Duodenal mucosa (tissue), 2 donors: ENCODE results near the gene REC114.

ENCODE experiments used
- H3K27ac ChIP-seq: one replicate; pipeline ENCODE4 v1.7.0; 2013; ENCODE audit warnings: low read depth, low read length
- H3K27me3 ChIP-seq, 2 donors: one replicate each; pipeline ENCODE4 v1.7.0; 2013; ENCODE audit warnings: low read length in 2 of 2, control low read depth in 1 of 2; ENCODE audit not compliant: insufficient read depth in 2 of 2, control insufficient read depth in 1 of 2
- H3K36me3 ChIP-seq, 2 donors: one replicate each; pipeline ENCODE4 v1.7.0; 2013; ENCODE audit warnings: low read length in 2 of 2, control low read depth in 1 of 2; ENCODE audit not compliant: insufficient read depth in 2 of 2, control insufficient read depth in 1 of 2
- H3K4me1 ChIP-seq, 2 donors: one replicate each; pipeline ENCODE4 v1.7.0; 2013; ENCODE audit warnings: low read length in 2 of 2, control low read depth in 1 of 2; ENCODE audit not compliant: insufficient read depth in 2 of 2, control insufficient read depth in 1 of 2
- H3K4me3 ChIP-seq, 2 donors: one replicate each; pipeline ENCODE4 v1.7.0; 2013; ENCODE audit warnings: low read length in 2 of 2, low read depth in 1 of 2
- H3K9ac ChIP-seq, 2 donors: one replicate each; pipeline ENCODE4 v1.7.0; 2013; ENCODE audit warnings: low read length in 2 of 2, low read depth in 1 of 2
- H3K9me3 ChIP-seq, 2 donors: one replicate each; pipeline ENCODE4 v1.7.0; 2013; ENCODE audit warnings: low read length in 2 of 2, control low read depth in 1 of 2; ENCODE audit not compliant: control insufficient read depth in 1 of 2

Gene REC114

GRCh38 chr15:73582851-73583379 lies 140.0 kb downstream of the REC114 start:
- Histone ChIP-seq H3K9me3 (no peaks in the 10 kb centered on the region), H3K27me3 (no peaks in the 10 kb centered on the region), H3K4me1 (peaks cover 16 to 29% of the 10 kb centered on the region in 2 donors), H3K27ac (no peak overlapping the region), H3K4me3 (no peak overlapping the region), H3K9ac (no peak overlapping the region), H3K36me3 (peaks cover 30 to 68% of the 10 kb centered on the region in 2 donors)

DNA sequence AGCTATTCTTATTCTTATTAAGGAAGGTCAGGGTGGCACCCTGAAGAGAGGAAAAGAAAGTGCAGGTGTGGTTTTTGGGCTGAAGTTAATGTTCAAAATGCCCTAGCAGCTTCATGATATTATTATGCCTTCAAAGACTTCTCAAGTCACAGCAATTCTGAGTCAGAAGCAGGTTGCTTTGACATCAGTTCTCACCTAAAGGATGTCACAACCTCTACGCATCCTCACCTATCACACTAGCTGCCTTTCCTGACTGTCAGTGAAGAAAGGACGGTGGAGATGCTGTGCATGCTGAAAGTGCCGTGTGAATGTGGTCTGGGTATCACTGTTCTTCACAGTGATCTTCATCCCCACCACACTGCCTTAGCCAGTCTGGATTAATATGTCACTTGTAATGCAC lies 140.6 kb downstream of the REC114 start:
- H3K4me1 ChIP-seq = peaks cover 16 to 26% of the 10 kb centered on the region in 2 donors
- H3K27me3 ChIP-seq = no peaks in the 10 kb centered on the region
- no peaks in the 10 kb centered on the region for H3K9me3 ChIP-seq
- no peak overlapping the region for H3K27ac ChIP-seq
- H3K36me3 ChIP-seq = peaks cover 34 to 71% of the 10 kb centered on the region in 2 donors
- H3K9ac ChIP-seq = no peak overlapping the region
- no peak overlapping the region for H3K4me3 ChIP-seq

DNA sequence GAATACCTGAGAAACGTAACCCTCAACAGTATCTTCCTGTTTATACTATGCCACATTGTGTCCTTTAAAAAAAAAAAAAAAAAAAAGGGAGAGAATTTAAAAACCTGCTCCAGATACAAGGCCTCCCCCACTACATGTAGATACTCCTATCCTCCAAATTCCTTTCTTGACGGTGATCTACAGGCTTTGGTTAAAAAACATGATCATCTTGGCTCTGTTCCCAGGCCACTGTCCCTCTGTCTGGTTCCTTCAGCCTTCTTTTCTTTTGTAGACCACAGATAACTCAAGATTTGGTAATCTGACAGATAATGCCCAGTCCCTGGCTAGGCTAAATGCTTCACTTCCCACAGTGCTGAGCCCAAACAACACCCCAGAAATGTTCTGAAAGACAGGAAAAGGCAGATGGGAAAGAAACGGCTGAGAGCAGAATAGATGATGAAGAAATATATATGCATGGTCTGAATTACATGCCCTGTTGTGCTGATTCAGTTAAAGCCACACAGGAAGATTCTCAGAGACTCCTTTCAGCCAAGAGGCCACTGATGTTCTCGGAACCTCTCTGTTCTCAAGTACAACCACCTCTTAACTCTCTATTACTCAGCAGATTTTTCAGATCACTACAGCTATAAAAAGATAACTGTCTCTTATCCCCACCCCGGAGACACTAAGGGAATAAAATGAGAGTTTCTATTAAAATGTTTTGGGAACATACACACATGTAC lies 141.9 kb downstream of the REC114 start:
- no peak overlapping the region for H3K9ac ChIP-seq
- H3K27ac ChIP-seq = no peak overlapping the region
- H3K36me3 ChIP-seq = peaks cover 34 to 81% of the 10 kb centered on the region in 2 donors
- peaks cover 16 to 26% of the 10 kb centered on the region in 2 donors for H3K4me1 ChIP-seq
- no peak overlapping the region for H3K4me3 ChIP-seq
- no peaks in the 10 kb centered on the region for H3K9me3 ChIP-seq
- H3K27me3 ChIP-seq = no peaks in the 10 kb centered on the region

DNA sequence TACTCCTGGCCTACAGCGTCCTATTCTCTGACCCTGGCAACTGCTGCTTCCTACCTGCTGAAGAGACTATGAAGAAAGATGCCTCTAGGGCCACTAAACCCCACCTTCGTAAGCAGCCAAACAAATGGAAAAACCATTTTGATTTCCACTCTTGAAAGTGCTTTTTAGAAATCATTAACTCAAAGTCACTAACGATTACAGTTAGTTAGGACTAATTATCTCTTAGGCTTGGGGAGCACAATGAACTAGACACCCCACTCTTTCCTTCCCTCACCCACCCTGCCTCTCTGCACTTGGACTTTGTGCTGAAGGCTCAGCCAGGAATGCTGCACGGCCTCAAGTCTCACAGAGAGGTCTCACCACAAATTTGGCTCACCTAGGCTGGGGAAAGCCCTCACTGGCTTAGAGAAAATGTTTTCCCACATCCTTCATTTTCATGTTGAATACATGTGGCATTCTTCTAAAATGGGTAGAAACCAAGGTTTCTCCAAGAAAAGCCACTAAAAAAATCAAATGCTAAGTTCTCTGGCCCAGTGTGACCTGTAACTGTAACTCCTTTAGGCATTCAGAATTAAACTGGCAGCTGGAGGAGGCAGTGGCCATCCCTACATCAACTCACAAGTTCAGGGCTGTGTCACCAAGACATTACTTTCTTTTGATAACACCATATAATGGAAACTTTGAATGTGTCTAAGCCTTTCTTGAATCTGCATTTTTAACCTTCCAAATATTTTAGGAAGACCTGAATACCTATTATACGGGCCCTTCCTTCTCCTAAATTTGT lies 143.1 kb downstream of the REC114 start:
- Histone ChIP-seq H3K36me3 (peaks cover 35 to 81% of the 10 kb centered on the region in 2 donors), H3K9ac (no peak overlapping the region), H3K4me3 (no peak overlapping the region), H3K27ac (no peak overlapping the region), H3K9me3 (no peaks in the 10 kb centered on the region), H3K27me3 (no peaks in the 10 kb centered on the region), H3K4me1 (peaks cover 16 to 26% of the 10 kb centered on the region in 2 donors)

GRCh38 chr15:73589766-73590165 lies 146.8 kb downstream of the REC114 start:
- Histone ChIP-seq H3K4me3 (no peak overlapping the region), H3K27me3 (no peaks in the 10 kb centered on the region), H3K36me3 (peaks cover 30 to 57% of the 10 kb centered on the region in 2 donors), H3K27ac (no peak overlapping the region), H3K4me1 (peaks cover 16 to 31% of the 10 kb centered on the region in 2 donors), H3K9me3 (no peaks in the 10 kb centered on the region), H3K9ac (no peak overlapping the region)

DNA sequence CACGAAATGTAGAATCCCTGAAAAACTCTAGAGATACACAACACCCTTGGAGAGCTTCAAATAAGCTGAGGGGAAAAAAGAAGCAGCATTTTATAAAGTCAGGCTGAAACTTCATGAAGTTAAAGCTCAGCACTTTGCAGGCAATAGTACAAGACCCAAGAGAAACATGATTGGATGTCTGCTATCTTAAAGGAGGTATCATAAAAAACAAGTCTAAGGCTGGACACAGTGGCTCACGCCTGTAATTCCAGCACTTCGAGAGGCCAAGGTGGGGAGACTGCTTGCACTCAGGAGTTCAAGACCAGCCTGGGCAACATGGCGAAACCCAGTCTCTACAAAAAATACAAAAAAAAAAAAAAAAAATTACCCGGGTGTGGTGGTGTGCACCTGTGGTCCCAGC lies 147.3 kb downstream of the REC114 start:
- Histone ChIP-seq H3K36me3 (peaks cover 30 to 52% of the 10 kb centered on the region in 2 donors), H3K9me3 (no peaks in the 10 kb centered on the region), H3K27me3 (no peaks in the 10 kb centered on the region), H3K27ac (no peak overlapping the region), H3K4me1 (peaks cover 12 to 29% of the 10 kb centered on the region in 2 donors), H3K4me3 (no peak overlapping the region), H3K9ac (no peak overlapping the region)

GRCh38 chr15:73593304-73594074 lies 150.5 kb downstream of the REC114 start:
- Histone ChIP-seq H3K36me3 (peaks cover 18 to 34% of the 10 kb centered on the region in 2 donors), H3K27ac (no peak overlapping the region), H3K9me3 (no peaks in the 10 kb centered on the region), H3K27me3 (no peaks in the 10 kb centered on the region), H3K4me1 (peaks cover 7 to 29% of the 10 kb centered on the region in 2 donors), H3K4me3 (no peak overlapping the region), H3K9ac (no peak overlapping the region)

GRCh38 chr15:73594109-73594508 lies 151.1 kb downstream of the REC114 start:
- H3K4me3 ChIP-seq = no peak overlapping the region
- peaks cover 13 to 35% of the 10 kb centered on the region in 2 donors for H3K4me1 ChIP-seq

GRCh38 chr15:73596174-73596573 lies 153.2 kb downstream of the REC114 start:
- Histone ChIP-seq H3K27me3 (no peaks in the 10 kb centered on the region), H3K4me1 (peaks cover 24 to 48% of the 10 kb centered on the region in 2 donors), H3K9me3 (no peaks in the 10 kb centered on the region), H3K9ac (no peak overlapping the region), H3K36me3 (peaks cover 11 to 14% of the 10 kb centered on the region in 2 donors), H3K4me3 (no peak overlapping the region), H3K27ac (no peak overlapping the region)

More at GRCh38 chr15:73594109-73594508, 151.1 kb downstream of the REC114 start:
- Histone ChIP-seq H3K9ac (no peak overlapping the region), H3K27ac (no peak overlapping the region), H3K9me3 (no peaks in the 10 kb centered on the region), H3K27me3 (no peaks in the 10 kb centered on the region), H3K36me3 (peaks cover 13 to 28% of the 10 kb centered on the region in 2 donors)
